ENCODE results near the gene RAD51B.

Gene RAD51B

DNA sequence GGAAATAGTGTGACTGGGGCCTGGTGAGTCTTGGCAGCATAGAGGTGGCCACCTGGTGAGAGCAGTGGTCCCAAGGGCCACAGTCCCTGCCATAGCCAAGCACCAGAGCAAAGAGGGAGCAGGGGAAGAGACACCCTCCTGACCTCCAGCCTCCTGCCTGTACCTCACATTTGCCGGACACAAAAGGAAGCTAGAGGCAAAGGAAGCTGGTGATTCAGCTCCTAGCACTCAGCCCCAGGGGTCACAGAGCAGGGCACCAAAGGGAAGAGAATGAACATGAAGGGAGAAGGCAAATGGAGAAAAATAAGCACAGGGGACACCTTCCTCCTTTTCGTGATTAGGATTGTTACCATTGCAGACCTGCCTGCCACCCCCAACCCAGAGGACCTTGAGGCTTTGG, 756.5 kb downstream of the RAD51B start:
- no peak for DNase-seq (ENCODE audit: low read depth in 2 of 3, low spot score in 2 of 3)

DNA sequence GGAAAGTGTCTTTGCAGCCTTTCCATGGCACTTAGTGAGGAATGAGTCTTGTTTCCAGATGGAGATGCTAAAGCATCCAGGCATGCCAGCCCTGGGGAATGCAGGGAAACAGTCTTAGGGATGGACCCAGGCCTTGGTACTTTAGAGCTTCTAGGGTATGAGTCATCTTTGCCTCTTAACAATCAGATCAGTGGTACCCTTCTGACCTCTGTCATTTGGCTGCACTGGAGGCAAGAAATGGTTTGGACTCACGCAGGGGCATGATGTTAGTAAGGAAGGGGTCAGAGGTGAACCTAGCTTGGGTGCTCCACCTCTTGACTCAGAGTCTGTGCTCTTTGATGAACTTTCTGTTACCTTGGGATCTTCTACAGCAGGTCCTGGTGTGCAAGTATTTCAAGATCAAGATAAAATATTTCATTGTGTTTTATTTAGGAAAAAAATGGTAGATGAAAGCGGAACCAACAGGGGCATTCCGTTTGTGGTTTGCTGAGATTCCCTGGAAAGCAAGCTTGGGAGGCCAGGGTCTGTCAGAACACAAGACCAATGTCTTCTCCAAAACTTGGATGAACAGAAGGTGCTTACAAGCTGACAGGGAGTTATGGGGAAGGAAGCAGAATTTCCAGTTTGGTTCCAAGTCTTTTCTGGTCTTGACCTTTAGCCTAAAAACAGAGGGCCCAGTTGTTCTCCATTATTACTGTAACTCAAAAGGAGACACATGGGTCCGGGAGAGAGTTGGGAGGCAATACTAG, 757.1 kb downstream of the RAD51B start:
- no peak for DNase-seq (ENCODE audit: low read depth in 2 of 3, low spot score in 2 of 3)

DNA sequence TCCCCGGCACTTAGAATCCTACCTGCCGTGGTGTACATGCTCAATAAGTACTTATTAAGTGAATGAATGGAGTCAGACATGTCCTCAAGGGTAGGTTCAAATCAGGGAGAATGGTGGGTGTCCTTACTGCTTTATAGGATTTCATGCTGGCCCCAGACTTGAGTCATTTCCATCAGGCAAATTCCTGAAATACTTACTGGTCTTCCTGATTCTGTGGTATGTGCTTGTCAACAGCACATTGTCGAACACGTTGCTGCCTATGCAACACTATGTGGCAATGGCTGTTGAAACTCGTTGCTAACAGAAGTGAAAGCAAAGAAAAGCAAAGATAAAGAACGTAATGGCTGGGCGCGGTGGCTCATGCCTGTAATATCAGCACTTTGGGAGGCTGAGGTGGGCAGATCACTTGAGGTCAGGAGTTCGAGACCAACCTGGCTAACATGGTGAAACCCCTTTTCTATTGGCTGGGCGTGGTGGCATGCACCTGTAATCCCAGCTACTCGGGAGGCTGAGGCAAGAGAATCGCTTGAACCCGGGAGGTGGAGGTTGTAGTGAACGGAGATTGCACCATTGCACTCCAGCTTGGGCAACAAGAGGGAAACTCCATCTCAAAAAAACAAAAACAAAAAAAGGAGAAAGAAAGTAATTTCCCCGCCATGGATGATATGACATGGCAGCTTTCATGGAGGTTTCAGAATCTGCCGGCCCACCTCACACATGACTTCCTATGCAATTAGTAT, 758.4 kb downstream of the RAD51B start:
- no peak for DNase-seq (ENCODE audit: low read depth in 2 of 3, low spot score in 2 of 3)

DNA sequence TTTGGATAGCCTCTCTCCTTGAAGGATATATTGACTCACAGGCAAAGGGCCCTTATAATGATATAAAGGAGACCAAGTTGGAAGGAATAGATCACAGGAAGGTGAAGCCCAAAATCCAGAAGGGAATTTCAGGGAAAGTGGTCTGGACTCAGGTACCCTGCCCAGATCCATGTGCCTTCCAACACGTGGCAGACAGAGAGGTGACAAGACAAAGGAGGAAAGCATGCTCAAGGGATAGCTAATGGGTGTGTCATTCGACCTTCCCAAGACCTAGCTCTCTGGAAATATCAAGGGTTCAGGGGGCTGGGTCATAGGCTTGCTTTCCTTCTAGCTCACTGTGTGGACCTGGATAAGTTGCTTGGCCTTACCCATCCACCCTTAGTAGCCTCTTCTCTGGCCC, 759.0 kb downstream of the RAD51B start:
- no peak for DNase-seq (ENCODE audit: low read depth in 2 of 3, low spot score in 2 of 3)

DNA sequence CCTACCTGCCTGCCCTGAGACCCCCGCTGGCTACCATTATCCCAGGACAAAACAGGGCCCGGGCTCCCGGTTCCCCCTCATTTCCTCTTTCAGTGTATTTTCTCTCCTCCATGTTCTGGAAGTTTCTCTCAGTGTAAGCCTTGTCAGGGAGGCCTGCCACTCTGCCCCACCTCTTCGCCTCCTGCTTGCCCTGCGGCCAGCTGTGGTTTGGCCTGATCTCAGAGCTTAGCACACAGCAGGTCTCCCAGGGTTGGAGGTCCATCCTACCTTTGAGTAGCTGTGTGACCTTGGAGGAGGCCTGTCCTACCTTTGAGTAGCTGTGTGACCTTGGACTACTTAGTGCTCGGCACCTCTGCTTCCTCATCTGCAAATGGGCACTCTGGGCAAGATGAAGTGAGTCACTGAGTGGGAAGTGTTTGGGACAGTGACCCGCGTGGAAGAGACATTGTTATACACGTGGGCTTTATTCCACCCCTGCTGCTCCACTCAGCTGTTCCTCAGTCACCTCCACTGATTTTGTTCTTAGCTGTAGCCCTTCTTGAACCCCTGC, 760.6 kb downstream of the RAD51B start:
- DNase-seq (ENCODE audit: low read depth in 2 of 3, low spot score in 2 of 3): no peak

DNA sequence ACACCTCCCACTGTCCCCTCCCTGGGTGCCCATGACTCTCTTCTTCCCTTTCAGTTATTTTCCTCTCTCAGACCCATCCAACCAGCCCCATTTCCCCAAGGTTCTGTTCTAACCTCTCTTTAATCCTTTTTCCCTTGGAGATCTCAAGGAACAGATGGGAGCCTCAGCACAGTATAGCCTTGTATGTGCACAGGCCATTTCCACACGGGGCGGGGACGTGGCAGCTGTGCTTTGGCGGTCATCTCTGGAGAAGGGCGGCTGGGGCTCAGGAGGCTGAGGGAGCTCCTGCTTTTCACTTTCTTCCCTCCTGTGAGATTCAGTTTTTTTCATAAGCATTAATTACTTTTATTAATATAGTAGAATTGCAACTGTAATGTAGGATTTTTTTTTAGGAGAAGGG, 761.1 kb downstream of the RAD51B start:
- no peak for DNase-seq (ENCODE audit: low read depth in 2 of 3, low spot score in 2 of 3)

DNA sequence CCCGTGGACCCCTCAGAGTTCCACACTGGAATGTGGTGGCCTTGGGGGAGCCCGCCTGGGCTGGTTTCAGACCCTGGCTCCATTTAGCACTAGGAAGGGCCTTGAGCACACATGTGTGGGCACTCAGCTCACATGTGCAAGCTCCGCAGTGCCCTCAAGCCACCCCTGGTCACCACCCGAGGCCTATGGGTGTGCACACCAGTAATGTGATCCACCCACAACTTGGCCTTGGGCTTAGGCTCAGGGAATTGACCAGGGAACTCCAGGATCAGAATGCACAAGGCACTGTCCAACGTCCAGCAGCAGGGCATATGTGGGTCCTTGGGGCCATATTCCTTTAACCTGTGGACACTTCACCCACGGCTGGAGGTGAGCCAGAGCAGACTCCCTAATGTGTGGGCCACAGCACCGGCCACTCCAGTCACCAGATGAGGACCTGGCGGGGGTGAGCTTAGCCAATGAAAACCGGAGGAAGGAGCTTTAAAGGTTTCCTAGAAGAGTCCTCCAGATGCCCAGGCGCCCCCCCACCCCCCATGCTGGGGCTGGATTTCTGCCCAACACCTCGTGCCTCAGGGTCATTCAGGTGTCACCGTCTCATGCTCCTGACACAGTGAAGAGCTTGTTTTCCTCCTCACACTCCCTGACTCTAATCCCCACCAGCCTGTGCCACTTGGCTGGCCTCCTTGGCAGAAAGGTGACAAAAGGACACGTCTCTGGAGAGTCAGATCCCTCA, 764.1 kb downstream of the RAD51B start:
- no peak for DNase-seq (ENCODE audit: low read depth in 2 of 3, low spot score in 2 of 3)

DNA sequence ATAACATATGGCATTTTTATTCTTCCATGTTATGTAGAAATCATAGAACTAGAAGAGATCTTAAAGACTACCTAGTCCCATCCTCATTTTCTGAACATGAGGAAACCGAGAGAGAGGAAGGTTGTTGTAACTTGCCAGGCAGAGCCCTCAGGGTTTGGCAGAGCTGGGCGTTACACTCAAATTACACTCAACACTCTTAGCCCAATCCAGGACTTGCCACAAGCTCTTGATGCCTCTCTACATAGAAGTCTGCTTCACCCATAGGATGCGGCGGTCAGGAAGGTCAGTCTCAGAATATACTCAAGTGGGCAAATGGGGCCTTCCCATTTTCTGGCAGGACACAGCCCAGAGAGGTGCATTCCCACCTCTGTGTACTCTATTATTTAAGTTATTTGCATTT, 765.2 kb downstream of the RAD51B start:
- no peak for DNase-seq (ENCODE audit: low read depth in 2 of 3, low spot score in 2 of 3)

DNA sequence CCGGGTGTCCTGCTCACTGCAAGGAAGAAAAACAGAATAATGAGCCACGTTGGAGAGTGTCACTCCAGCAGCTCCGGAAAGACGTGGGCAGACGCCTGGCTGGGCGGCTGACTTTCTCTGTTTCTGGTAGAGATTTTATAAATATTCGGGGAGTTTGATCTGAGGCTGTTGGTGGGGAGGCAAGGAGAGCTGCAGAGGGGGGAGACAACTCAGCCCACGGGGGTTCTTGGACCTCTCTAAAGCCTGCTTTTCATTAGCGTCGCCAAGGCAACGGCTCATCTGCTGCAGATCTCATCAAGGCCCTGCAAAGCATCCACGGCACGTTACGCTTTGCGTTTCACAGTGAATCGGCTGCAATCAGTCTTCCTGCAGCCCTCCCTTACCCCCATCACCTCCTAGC, 766.1 kb downstream of the RAD51B start:
- DNase-seq (ENCODE audit: low read depth in 2 of 3, low spot score in 2 of 3): no peak

DNA sequence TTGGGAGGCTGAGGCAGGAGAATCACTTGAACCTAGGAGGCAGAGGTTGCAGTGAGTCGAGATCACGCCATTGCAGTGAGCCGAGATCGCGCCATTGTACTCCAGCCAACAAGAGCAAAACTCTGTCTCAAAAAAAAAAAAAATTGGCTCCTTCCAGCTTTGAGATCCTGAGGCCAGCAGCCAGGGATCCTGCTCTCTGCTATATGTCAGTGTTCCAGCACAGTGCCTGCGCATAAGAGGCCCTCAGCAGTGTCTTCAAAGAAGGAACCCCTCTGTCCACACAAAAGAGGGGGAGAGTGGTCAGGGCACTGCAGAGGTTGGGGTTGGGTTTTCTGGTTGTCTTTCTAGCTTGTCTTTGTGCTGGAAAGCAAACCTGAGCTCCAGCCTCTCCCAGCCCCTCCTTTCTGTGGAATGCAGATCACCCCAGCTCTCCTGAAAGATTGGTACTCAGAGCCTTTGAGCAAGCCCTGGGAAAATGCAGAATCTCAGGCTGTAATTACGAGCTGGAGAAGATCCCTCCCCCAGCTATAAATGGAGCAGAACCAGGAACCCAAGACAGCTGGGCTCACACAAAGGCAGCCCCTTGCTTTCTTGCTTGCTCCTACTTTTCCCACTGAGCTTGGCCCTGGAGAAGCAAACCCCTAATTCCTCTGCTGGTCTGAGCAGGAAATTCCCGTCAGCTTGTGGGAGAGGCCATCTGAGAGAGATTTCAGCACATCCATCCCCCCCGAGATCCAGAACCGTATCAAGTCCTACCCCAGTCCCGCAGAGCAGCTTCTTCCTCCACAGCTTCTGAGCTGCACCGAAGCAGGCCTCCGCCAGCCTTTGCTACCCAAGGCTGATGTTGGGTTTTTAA, 767.5 kb downstream of the RAD51B start:
- no peak for DNase-seq (ENCODE audit: low read depth in 2 of 3, low spot score in 2 of 3)

DNA sequence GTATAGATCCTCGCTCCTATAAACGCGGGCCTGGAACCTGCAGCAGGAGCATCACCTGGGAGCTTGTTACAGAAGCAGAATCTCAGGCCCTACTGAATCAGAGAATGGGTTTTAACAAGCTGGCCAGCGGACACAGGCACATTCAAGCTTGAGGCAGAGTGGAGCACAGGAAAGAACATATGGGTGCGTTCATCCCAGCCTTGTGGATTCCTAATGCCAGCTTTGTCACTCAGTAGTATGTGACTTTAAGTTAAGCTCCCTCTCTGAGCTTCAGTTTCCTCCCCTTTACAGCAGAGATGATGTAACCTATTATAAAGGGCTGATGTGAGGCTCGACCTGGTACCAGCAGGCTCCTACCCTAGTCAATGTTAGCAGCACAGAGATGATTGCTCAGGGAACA, 768.4 kb downstream of the RAD51B start:
- DNase-seq (ENCODE audit: low read depth in 2 of 3, low spot score in 2 of 3): no peak

DNA sequence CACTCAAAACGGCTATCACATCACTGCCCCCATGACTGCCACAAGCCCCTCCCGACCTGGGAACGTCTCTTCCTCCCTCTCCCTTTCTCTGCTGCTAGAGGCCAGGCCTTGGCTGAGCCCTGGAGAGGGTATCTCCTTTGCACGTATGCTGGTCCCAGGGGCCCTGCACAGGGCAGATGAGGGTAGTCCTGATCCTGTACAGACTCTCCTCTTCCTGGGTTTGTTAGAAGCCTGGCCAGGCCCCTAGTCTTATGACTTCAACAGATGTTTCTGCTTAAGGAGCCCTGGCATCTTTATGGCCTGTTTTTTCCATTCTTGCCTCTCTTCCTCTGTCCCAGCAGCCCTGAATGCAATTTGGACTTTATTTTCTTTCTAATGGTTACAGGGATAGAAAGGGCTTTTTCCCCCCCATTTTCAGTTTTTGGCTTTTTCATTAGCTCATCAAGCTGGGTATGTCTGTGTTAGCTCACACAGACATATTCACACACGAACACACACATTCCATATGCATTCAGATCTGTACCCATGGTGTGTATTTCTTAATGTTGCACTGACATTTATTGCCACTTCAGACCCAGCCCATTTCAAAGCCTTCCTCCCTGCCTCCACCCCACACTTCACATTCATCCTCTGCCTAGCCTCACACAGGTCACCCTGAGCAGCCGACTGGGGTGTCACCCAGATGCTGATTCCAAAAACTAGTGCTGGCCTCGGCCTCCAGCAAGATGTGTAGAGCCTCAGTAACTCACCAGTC, 770.0 kb downstream of the RAD51B start:
- DNase-seq (ENCODE audit: low read depth in 2 of 3, low spot score in 2 of 3): no peak

DNA sequence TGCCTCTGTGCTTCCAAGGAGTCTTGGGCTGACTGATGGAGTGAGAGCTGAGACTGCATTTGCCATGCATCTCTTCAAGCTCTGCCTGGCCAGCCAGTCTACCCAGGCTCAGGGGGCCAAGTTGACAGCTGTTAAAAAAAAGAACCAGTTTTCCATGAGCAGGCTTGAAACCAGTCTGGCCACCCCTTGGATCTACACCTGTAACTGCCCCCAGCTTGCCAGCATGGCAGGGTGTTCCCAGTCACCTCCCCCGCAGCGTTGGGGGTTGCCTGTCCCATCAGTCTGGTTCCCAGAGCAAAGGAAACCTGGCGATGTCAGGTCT, 770.6 kb downstream of the RAD51B start:
- no peak for DNase-seq (ENCODE audit: low read depth in 2 of 3, low spot score in 2 of 3)

DNA sequence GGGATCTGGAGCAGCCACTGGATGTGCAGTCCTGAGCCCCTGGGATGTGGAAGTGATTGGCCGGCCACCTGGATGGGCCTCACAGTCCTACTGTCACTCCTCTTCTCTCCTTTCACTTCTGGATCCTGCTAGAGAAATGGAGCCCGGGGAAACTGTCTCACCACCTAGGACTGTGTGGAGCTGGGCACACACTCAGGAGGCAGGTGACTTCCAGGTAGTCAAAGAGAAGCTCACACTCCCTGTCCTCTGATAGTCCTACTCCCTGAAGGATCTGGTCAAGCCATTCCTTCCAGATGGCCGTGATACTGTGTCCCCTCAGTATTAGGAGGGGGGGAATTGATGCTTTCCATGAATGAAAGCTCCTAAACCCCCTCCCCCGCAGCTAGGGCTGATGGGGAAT, 772.2 kb downstream of the RAD51B start:
- no peak for DNase-seq (ENCODE audit: low read depth in 2 of 3, low spot score in 2 of 3)

DNA sequence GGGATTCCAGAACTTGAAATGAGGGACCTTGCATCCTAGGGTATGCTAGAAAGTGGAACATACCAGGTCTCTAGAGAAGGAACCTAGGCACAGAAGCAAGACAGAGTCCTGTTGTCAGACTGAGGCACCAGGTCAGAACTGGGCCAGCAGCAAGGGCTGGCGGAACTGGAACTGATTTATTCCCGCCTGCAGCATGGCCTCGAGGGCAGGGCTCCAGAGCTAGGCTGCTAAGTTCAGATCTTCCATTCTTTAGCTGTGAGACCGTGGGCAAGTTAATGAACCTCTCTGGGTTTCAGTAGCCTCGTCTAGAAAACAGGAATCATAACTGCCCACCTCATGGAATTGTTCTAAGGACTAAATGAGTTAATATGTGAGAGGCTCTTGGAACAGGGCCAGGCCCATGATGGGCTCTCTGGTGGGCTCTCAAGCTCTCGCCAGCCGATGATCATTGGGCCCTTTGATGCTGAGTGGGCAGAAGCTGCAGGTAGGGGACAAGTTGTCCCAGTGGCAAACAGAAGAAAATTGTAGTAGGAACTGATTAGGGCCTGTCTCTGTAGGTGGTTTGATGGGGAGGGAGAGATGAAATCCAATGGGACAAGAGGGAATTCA, 773.5 kb downstream of the RAD51B start:
- no peak for DNase-seq (ENCODE audit: low read depth in 2 of 3, low spot score in 2 of 3)

DNA sequence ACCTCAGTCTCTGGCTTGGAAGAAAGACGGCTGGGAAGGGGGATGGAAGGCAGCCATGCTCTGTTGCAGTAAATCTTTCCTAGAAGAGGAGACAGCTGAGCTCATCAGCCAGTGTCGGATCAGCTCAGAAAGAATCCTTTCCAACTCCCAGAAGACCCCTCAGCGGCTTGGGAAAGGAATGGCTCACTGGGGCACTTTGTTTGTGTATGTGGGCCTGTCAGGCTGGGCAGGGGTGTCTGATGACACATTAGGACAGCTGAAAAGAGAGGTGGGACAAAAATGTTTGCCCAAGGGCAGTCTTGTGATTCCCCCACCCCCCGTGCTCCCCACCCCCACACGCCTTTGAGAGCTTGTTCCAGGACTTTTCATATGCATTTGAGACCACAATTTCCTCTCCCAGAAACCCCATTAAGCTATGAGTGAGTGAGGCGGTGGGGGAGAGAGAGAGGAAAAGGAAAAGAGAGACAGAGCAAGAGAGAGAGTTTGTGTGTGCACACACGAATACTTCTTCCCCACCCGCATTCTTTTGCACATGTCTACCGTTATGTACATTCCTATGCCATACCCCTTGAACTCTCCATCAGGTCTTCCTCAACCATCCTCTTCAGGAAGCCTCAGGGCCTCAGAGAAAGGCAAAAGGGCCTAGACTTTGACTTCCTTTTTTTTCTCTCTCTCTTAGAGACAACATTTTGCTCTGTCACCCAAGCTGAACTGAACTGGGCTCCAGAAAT, 774.4 kb downstream of the RAD51B start:
- DNase-seq (ENCODE audit: low read depth in 2 of 3, low spot score in 2 of 3): no peak

DNA sequence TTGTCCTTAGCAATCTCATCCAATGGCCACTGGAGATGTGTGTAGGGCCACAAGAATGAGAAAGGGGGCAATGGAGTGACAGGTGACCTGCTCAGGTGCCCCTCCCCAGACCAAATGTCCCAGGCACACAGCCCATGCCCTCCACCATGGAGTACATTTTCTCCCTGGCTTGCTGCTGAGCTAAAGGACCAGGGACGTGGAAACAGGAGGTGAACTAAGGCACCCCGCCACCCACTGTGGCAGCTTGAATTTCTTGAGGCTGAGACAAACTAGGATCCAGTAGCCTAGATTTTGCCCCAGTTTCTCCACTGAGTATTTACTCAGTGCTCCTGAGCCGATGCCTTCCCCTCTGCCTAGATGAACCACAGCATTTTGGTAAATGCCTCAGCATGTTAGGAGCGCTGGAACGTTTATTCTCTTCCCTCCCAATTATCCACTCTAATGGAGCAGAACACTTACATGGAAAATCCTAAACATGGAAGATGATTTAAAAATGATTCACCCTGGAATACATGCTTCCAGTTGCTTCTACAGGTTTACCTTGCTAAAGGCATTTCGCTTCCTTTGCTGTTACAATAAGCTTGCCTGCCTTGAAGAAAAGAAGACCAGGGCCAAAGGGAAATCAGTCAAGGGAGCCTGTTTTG, 775.3 kb downstream of the RAD51B start:
- no peak for DNase-seq (ENCODE audit: low read depth in 2 of 3, low spot score in 2 of 3)

DNA sequence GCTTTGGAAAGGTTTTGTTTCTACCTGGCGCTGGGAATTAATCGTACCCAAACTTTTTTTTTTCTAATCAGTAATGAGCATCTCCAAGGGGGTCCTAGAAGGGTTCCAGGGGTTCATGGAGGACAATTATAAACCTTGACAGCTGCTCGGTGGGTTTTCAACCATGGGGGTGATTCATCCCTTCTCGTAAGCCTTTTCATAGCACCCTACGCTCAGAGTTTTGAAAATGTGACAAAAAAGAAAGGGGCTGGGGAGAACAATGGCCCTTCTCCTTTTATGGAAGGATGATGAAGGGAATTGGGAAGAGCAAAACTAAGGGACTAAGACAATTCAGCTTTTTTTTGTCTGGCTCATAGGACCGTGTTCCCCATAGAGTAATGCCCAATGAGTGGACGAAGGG, 776.6 kb downstream of the RAD51B start:
- DNase-seq (ENCODE audit: low read depth in 2 of 3, low spot score in 2 of 3): no peak

DNA sequence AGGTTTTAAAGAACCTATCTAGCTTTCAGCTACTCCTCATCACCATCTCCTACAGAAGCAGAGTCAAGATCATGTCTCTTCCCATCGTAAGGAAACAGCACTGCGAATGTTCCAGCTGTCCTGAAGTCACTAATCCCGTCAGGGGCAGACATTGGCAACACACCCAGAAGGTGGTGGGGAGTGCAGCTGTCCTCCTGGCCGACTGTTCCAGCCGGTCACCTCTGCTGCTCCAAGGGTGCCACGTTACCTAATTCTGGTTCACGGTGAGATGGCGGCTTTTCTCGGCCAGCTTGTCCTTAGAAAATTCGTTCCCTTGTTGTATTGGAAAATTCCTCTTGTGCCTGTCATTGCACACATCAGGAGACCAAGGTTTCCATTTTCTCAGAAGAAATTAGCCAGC, 777.1 kb downstream of the RAD51B start:
- DNase-seq (ENCODE audit: low read depth in 2 of 3, low spot score in 2 of 3): no peak

Data from activated CD8-positive, alpha-beta memory T cell treated with anti-CD3 and anti-CD28 coated beads for 48 hours (primary cell).